Mesangial cell (primary cell): ENCODE results near the gene PALS2. TPM values are rescaled to one million over a fixed set of nuclear protein-coding genes. Genes with fewer than 3 reads are reported as not detected.

ENCODE experiments used
- total RNA-seq: library from RNA; depleted of rRNA; stranded (reverse); fragments of >200 nt; gene quantifications from 2 replicates; pipeline ENCODE4 v1.2.3, GENCODE V29; 2015

Gene PALS2, protein sequence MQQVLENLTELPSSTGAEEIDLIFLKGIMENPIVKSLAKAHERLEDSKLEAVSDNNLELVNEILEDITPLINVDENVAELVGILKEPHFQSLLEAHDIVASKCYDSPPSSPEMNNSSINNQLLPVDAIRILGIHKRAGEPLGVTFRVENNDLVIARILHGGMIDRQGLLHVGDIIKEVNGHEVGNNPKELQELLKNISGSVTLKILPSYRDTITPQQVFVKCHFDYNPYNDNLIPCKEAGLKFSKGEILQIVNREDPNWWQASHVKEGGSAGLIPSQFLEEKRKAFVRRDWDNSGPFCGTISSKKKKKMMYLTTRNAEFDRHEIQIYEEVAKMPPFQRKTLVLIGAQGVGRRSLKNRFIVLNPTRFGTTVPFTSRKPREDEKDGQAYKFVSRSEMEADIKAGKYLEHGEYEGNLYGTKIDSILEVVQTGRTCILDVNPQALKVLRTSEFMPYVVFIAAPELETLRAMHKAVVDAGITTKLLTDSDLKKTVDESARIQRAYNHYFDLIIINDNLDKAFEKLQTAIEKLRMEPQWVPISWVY
- 5.5 and 5.7 TPM in 2 replicates for total RNA-seq

GRCh38 chr7:24572997-24573553, at the start of gene PALS2:
Gene PALS2 (plus strand): TSS chr7:24573452. CDS start chr7:24623668, 50,216 bp downstream.

Other genes with a start within 250 kb of the PALS2 start
- 37.8 and 41.2 TPM in 2 replicates for gene GSDME, start 184.0 kb downstream of the PALS2 start, total RNA-seq